Measurements from ENCODE around the gene CEP128.

The CEP128 gene

DNA sequence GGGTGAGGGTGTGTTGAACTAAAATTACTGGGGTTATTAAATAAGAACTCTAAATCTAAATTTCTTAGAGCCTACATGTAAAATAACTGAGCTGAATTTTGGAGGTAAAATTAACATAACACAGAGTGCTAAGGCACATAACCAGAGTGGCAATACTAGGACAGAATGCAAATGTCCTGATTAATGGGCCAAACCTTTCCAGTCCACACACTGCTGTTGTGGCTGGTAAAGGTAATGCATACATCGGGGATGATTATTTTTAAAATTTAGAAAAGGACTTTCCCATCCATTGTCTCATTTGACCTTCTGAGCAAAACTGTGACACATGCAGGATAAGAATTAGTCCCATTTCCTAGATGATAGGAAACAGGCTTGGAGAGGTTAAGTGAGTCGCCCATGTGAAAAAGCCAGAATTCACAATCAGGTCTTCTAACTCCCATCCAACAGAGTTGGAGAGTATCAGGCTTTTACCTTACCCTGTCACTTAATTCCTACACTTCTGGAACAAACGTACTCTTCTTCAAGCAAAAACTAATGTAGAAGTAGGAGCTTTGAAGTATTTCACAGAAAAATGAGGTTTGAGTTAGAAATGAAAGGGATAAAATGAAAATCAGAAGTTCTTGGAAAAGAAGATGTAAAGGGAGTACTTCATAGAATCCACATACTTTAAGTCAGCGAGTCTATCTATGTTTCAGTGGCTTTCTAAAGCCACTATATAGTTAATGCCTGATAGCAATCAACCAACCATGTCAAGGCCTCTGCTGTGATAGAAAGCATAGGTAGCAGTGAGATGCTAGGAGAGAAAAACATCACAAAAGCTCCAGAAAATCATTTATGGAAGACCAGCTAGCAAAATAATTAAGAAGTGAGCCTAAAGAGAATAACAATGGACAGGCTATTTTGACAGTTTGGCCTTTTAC lies 395.3 kb downstream of the CEP128 start:
- no peak overlapping the region for H3K4me3 ChIP-seq (replicated peaks; ENCODE audit: low read depth, low read length)
- TF ChIP-seq, protein P1, sequence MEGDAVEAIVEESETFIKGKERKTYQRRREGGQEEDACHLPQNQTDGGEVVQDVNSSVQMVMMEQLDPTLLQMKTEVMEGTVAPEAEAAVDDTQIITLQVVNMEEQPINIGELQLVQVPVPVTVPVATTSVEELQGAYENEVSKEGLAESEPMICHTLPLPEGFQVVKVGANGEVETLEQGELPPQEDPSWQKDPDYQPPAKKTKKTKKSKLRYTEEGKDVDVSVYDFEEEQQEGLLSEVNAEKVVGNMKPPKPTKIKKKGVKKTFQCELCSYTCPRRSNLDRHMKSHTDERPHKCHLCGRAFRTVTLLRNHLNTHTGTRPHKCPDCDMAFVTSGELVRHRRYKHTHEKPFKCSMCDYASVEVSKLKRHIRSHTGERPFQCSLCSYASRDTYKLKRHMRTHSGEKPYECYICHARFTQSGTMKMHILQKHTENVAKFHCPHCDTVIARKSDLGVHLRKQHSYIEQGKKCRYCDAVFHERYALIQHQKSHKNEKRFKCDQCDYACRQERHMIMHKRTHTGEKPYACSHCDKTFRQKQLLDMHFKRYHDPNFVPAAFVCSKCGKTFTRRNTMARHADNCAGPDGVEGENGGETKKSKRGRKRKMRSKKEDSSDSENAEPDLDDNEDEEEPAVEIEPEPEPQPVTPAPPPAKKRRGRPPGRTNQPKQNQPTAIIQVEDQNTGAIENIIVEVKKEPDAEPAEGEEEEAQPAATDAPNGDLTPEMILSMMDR (IDR thresholded peaks at IDR 0.05; ENCODE audit: low read length, missing control alignments): peak; percentile 2
- peak; percentile 7 for DNase-seq (ENCODE audit: low read depth)

DNA sequence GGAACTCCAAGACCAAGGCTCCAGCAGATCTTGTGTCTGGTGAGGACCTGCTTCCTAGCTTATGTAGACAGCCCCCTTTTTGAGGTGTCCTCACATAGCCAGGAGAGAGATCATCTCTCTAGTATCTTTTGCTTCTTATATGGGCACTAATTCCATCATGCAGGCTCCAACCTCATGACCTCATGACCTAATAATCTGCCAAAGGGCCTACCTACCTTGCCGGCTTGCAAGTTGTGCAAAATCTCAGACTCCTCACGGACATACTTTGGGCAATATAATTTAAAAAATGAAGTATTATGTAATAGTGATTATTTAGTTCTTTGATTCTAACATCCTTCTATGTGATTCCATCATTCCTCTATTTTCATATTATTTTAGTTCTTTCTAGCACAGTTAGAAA lies 397.2 kb downstream of the CEP128 start:
- H3K4me3 ChIP-seq (replicated peaks; ENCODE audit: low read depth, low read length): no peak overlapping the region
- TF ChIP-seq, protein P1 (IDR thresholded peaks at IDR 0.05; ENCODE audit: low read length, missing control alignments): no peak
- DNase-seq (ENCODE audit: low read depth): no peak

GRCh38 chr14:80543211-80543610 lies 398.3 kb downstream of the CEP128 start:
- H3K4me3 ChIP-seq (replicated peaks; ENCODE audit: low read depth, low read length): no peak overlapping the region
- no peak for DNase-seq (ENCODE audit: low read depth)
- TF ChIP-seq, protein P1 (IDR thresholded peaks at IDR 0.05; ENCODE audit: low read length, missing control alignments): no peak

- no peak overlapping the region for H3K4me3 ChIP-seq (replicated peaks; ENCODE audit: low read depth, low read length)
- no peak for DNase-seq (ENCODE audit: low read depth)
- TF ChIP-seq, protein P1 (IDR thresholded peaks at IDR 0.05; ENCODE audit: low read length, missing control alignments): no peak
Measured at GRCh38 chr14:80538633-80539375, 402.7 kb downstream of the CEP128 start.

- TF ChIP-seq, protein P1 (IDR thresholded peaks at IDR 0.05; ENCODE audit: low read length, missing control alignments): no peak
- DNase-seq (ENCODE audit: low read depth): no peak
- no peak overlapping the region for H3K4me3 ChIP-seq (replicated peaks; ENCODE audit: low read depth, low read length)
Measured at GRCh38 chr14:80537626-80538025, 403.9 kb downstream of the CEP128 start.

- TF ChIP-seq, protein P1 (IDR thresholded peaks at IDR 0.05; ENCODE audit: low read length, missing control alignments): no peak
- H3K4me3 ChIP-seq (replicated peaks; ENCODE audit: low read depth, low read length): no peak overlapping the region
Measured at GRCh38 chr14:80536456-80536855, 405.1 kb downstream of the CEP128 start.

More at GRCh38 chr14:80536456-80536855, 405.1 kb downstream of the CEP128 start:
- no peak for DNase-seq (ENCODE audit: low read depth)
